Peyer's patch (tissue), 4 donors: Measurements from ENCODE around the gene MBTPS1. TPM values are rescaled to one million over a fixed set of nuclear protein-coding genes. Genes with fewer than 3 reads are reported as not detected.

Experiments used
- DNase-seq, 3 donors: peaks; one replicate each; pipeline ENCODE4 v3.0.0-alpha.2; 2017 to 2019
- H3K27ac ChIP-seq, 4 donors: fragments of 200-600 bp; sonication (generic); one replicate each; pipeline ENCODE4 v1.5.1; 2016 to 2019
- H3K27me3 ChIP-seq, 2 donors: fragments of 200-600 bp; sonication (generic); one replicate each; pipeline ENCODE4 v1.5.1; 2019
- H3K36me3 ChIP-seq, 3 donors: fragments of 200-600 bp; sonication (generic); one replicate each; pipeline ENCODE4 v1.5.1; 2016 to 2019
- H3K4me1 ChIP-seq, 4 donors: fragments of 200-600 bp; sonication (generic); one replicate each; pipeline ENCODE4 v1.5.1; 2016 to 2019
- H3K4me3 ChIP-seq, 4 donors: fragments of 200-600 bp; sonication (generic); 1 replicate in 3 of 4; 2 replicates in 1 of 4; pipeline ENCODE4 v1.5.1; 2016 to 2019; ENCODE audit warnings: mild to moderate bottlenecking in 1 of 4
- H3K9me3 ChIP-seq, 4 donors: fragments of 200-600 bp; sonication (generic); one replicate each; pipeline ENCODE4 v1.5.1; 2016 to 2019; ENCODE audit warnings: mild to moderate bottlenecking in 1 of 4
- POLR2A ChIP-seq, 2 donors: fragments of 450-650 bp; IDR thresholded peaks; one replicate each; pipeline ENCODE4 v1.5.1; 2017; ENCODE audit warnings: antibody characterized with exemption in 2 of 2, mild to moderate bottlenecking in 2 of 2, moderate library complexity in 2 of 2
- total RNA-seq, 4 donors: library from RNA; depleted of rRNA; stranded (reverse); fragments of >200 nt; gene quantifications; one replicate each; pipeline ENCODE4 v1.1.0, GENCODE V29; 2016
- TF ChIP-seq, protein P1 (sequence below), 6 experiments: fragments of 450-650 bp in 4 of 6; fragments of 200-600 bp in 2 of 6; sonication (generic) in 1 of 6; IDR thresholded peaks; one replicate each; pipeline ENCODE4 v1.5.1; 2017 to 2019; ENCODE audit warnings: antibody characterized with exemption in 6 of 6, mild to moderate bottlenecking in 3 of 6, moderate library complexity in 1 of 6

MBTPS1 gene
- total RNA-seq, 4 donors from 2014 or later = 79.0 to 104 (median 91.7) TPM

DNA sequence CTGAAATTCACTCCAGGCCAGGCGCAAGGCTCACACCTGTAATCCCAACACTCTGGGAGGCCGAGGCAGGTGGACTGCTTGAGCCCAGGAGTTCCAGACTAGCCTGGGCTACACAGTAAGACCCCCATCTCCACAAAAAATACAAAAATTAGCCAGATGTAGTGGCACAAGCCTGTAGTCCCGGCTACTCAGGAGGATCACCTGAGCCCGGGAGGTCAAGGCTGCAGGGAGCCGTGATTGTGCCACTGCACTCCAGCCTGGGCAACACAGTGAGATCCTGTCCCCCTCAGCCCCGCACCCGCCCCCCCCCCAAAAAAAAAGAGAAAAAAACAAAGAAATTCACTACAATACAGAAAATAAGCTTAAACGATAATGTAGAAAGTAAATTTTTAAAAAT lies 31.5 kb downstream of the MBTPS1 start:
- no peak for DNase-seq

GRCh38 chr16:84084570-84085270 lies 32.0 kb downstream of the MBTPS1 start:
- Histone ChIP-seq H3K4me3 (no peak overlapping the region), H3K27ac (no peak overlapping the region), H3K9me3 (no peaks in the 10 kb centered on the region), H3K36me3 (peaks cover 0 to 78% (median 3%) of the 10 kb centered on the region in 3 donors), H3K4me1 (peaks cover 0 to 15% (median 0%) of the 10 kb centered on the region in 4 donors), H3K27me3 (no peaks in the 10 kb centered on the region)
- no peak for TF ChIP-seq POLR2A (IDR thresholded peaks at IDR 0.05)
- TF ChIP-seq, protein P1, sequence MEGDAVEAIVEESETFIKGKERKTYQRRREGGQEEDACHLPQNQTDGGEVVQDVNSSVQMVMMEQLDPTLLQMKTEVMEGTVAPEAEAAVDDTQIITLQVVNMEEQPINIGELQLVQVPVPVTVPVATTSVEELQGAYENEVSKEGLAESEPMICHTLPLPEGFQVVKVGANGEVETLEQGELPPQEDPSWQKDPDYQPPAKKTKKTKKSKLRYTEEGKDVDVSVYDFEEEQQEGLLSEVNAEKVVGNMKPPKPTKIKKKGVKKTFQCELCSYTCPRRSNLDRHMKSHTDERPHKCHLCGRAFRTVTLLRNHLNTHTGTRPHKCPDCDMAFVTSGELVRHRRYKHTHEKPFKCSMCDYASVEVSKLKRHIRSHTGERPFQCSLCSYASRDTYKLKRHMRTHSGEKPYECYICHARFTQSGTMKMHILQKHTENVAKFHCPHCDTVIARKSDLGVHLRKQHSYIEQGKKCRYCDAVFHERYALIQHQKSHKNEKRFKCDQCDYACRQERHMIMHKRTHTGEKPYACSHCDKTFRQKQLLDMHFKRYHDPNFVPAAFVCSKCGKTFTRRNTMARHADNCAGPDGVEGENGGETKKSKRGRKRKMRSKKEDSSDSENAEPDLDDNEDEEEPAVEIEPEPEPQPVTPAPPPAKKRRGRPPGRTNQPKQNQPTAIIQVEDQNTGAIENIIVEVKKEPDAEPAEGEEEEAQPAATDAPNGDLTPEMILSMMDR (IDR thresholded peaks at IDR 0.05) = peak in 5 of 6 experiments; percentile 28 to 74 (median 65)
- peak; percentile 57 to 83 (median 69) for DNase-seq

More for the DNA sequence above, 31.5 kb downstream of the MBTPS1 start:
- Histone ChIP-seq H3K27ac (no peak overlapping the region), H3K4me1 (peaks cover 0 to 15% (median 0%) of the 10 kb centered on the region in 4 donors), H3K36me3 (peaks cover 0 to 78% (median 3%) of the 10 kb centered on the region in 3 donors), H3K27me3 (no peaks in the 10 kb centered on the region), H3K4me3 (no peak overlapping the region), H3K9me3 (no peaks in the 10 kb centered on the region)
- TF ChIP-seq, protein P1 (IDR thresholded peaks at IDR 0.05) = no peak
- no peak for TF ChIP-seq POLR2A (IDR thresholded peaks at IDR 0.05)

- no peak for DNase-seq
- Histone ChIP-seq H3K27me3 (no peaks in the 10 kb centered on the region), H3K4me1 (peaks cover 0 to 7% (median 0%) of the 10 kb centered on the region in 4 donors), H3K4me3 (no peak overlapping the region), H3K27ac (no peak overlapping the region), H3K9me3 (no peaks in the 10 kb centered on the region), H3K36me3 (peaks cover 0 to 78% (median 3%) of the 10 kb centered on the region in 3 donors)
- no peak for TF ChIP-seq POLR2A (IDR thresholded peaks at IDR 0.05)
- TF ChIP-seq, protein P1 (IDR thresholded peaks at IDR 0.05) = no peak
These were observed 33.7 kb downstream of the MBTPS1 start for GRCh38 chr16:84082835-84083569.

DNA sequence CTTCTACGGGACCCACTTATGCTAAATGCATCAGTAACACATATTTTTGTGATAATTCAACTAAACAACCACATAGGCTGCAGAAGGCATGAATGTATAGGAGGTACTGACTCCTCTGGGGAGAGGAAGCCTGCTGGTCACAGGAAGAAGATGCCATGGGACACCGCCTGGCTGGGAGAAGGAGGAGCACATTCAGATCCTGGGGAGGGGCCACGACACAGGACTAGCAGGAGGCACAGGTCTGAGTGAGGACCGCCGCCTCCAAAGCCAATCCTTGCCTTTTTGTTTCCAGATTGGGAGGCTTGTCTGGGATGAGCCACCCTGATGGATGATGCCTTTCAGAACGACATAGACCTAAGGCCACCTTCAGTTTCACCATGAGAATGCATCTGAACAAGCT lies 34.6 kb downstream of the MBTPS1 start:
- H3K36me3 ChIP-seq = peaks cover 0 to 78% (median 3%) of the 10 kb centered on the region in 3 donors
- no peak overlapping the region for H3K4me3 ChIP-seq
- peaks cover 0 to 4% (median 0%) of the 10 kb centered on the region in 4 donors for H3K4me1 ChIP-seq
- H3K9me3 ChIP-seq = no peaks in the 10 kb centered on the region
- no peak for TF ChIP-seq POLR2A (IDR thresholded peaks at IDR 0.05)
- TF ChIP-seq, protein P1 (IDR thresholded peaks at IDR 0.05) = no peak
- no peaks in the 10 kb centered on the region for H3K27me3 ChIP-seq
- no peak for DNase-seq
- H3K27ac ChIP-seq = no peak overlapping the region

GRCh38 chr16:84081446-84081989 lies 35.2 kb downstream of the MBTPS1 start:
- Histone ChIP-seq H3K27ac (no peak overlapping the region), H3K36me3 (peaks cover 0 to 77% (median 3%) of the 10 kb centered on the region in 3 donors), H3K4me1 (peaks cover 0 to 4% (median 0%) of the 10 kb centered on the region in 4 donors), H3K9me3 (no peaks in the 10 kb centered on the region), H3K27me3 (no peaks in the 10 kb centered on the region), H3K4me3 (no peak overlapping the region)
- TF ChIP-seq, protein P1 (IDR thresholded peaks at IDR 0.05) = no peak
- TF ChIP-seq POLR2A (IDR thresholded peaks at IDR 0.05) = no peak
- no peak for DNase-seq
